HCT116 (cell line): ENCODE measurements around the gene CLDN9. TPM values are rescaled to one million over a fixed set of nuclear protein-coding genes. Genes with fewer than 3 reads are reported as not detected.

ENCODE experiments used
- ATAC-seq: fragments of 200-7000 bp; cut with Tn5 transposase; 2 replicates; pipeline ENCODE4 v1.9.1; 2020; ENCODE audit warnings: mild to moderate bottlenecking, moderate library complexity
- BruUV-seq: library from RNA; stranded (reverse); fragments of 400-500 nt; replicated peaks from 2 replicates; lab custom pipeline; 2021; lab: Mats Ljungman, UMichigan
- CTCF ChIA-PET: fragments of 300-600 bp; sonication (Branson Sonifier 250); formaldehyde crosslinking; loops from one replicate; lab custom pipeline; 2021; ENCODE audit warnings: antibody characterized with exemption; lab: Charles Lee
- POLR2A ChIA-PET: fragments of 300-600, 350-600 bp; sonication (Branson Sonifier 250); formaldehyde crosslinking; loops from one replicate; lab custom pipeline; 2021; ENCODE audit warnings: antibody characterized with exemption; lab: Charles Lee
- RAD21 ChIA-PET, 2 experiments: fragments of 300-600 bp; sonication (Branson Sonifier 250); formaldehyde crosslinking; loops; one replicate each; lab custom pipeline; 2023; ENCODE audit warnings: low total read pairs in 2 of 2; ENCODE audit not compliant: uncharacterized antibody in 2 of 2, unreplicated experiment in 2 of 2, low non-redundant PET in 1 of 2; lab: Charles Lee
- DNase-seq: peaks from one replicate; pipeline ENCODE4 v3.0.0-alpha.2; 2010; ENCODE audit warnings: low read depth, low spot score
- H2AFZ ChIP-seq: fragments of 200-600 bp; shearing (Covaris generic), sonication (generic); 2 replicates; pipeline ENCODE4 v1.6.1; 2017; ENCODE audit warnings: low read depth, mixed run types, mixed read lengths, antibody characterized with exemption, low read length; ENCODE audit not compliant: poor library complexity, severe bottlenecking
- H3K27ac ChIP-seq: 2 replicates; pipeline ENCODE4 v1.5.1; 2012; ENCODE audit warnings: low read depth, low read length
- H3K27me3 ChIP-seq: fragments of 200-600 bp; sonication (generic); 2 replicates; pipeline ENCODE4 v1.6.1; 2016; ENCODE audit warnings: mixed run types, low read length, mixed read lengths; ENCODE audit not compliant: insufficient read depth
- H3K36me3 ChIP-seq, 2 experiments: fragments of 200-500 bp in 1 of 2; fragments of 200-600 bp in 1 of 2; sonication (Bioruptor generic) in 1 of 2; sonication (generic) in 1 of 2; 2 replicates each; pipeline versions ENCODE4 v1.5.1 to v1.6.1; 2014 to 2016; ENCODE audit warnings: low read length in 2 of 2, inconsistent platforms in 1 of 2, mixed read lengths in 1 of 2, mixed run types in 1 of 2; ENCODE audit not compliant: insufficient read depth in 2 of 2, control insufficient read depth in 1 of 2
- H3K4me1 ChIP-seq, 2 experiments: fragments of 200-600 bp in 1 of 2; sonication (generic) in 1 of 2; 2 replicates each; pipeline versions ENCODE4 v1.5.1 to v1.6.1; 2012 to 2017; ENCODE audit warnings: low read length in 2 of 2, inconsistent platforms in 1 of 2, mild to moderate bottlenecking in 1 of 2, mixed read lengths in 1 of 2, mixed run types in 1 of 2, moderate library complexity in 1 of 2; ENCODE audit not compliant: insufficient read depth in 2 of 2, control insufficient read depth in 1 of 2
- H3K4me2 ChIP-seq: fragments of 200-600 bp; sonication (generic); 2 replicates; pipeline ENCODE4 v1.6.1; 2017; ENCODE audit warnings: mixed run types, low read length, mixed read lengths
- H3K4me3 ChIP-seq, 2 experiments: fragments of 200-600 bp in 1 of 2; sonication (generic) in 1 of 2; replicated peaks in 1 of 2; 2 replicates each; pipeline ENCODE4 v1.5.1; 2011 to 2016; ENCODE audit warnings: low read length in 2 of 2, control low read depth in 1 of 2, low read depth in 1 of 2, mild to moderate bottlenecking in 1 of 2, mixed read lengths in 1 of 2, mixed run types in 1 of 2
- H3K79me2 ChIP-seq: fragments of 200-600 bp; sonication (generic); 2 replicates; pipeline ENCODE4 v1.6.1; 2017; ENCODE audit warnings: mild to moderate bottlenecking, mixed run types, low read length, moderate library complexity, mixed read lengths; ENCODE audit not compliant: insufficient read depth
- H3K9ac ChIP-seq: fragments of 200-600 bp; sonication (generic); 2 replicates; pipeline ENCODE4 v1.6.1; 2016; ENCODE audit warnings: low read length, mixed read lengths
- H3K9me2 ChIP-seq: fragments of 200-600 bp; sonication (generic), shearing (Covaris generic); 2 replicates; pipeline ENCODE4 v1.6.1; 2017; ENCODE audit warnings: mixed run types, mild to moderate bottlenecking, moderate library complexity; ENCODE audit not compliant: insufficient read depth
- H3K9me3 ChIP-seq, 2 experiments: fragments of 200-500 bp in 1 of 2; fragments of 200-600 bp in 1 of 2; sonication (Bioruptor generic) in 1 of 2; sonication (generic) in 1 of 2; 2 replicates each; pipeline ENCODE4 v1.6.1; 2014 to 2017; ENCODE audit warnings: low read length in 2 of 2, mixed read lengths in 2 of 2, inconsistent platforms in 1 of 2, low read depth in 1 of 2, mild to moderate bottlenecking in 1 of 2, mixed run types in 1 of 2, moderate library complexity in 1 of 2; ENCODE audit not compliant: control insufficient read depth in 1 of 2, insufficient read depth in 1 of 2
- H4K20me1 ChIP-seq: fragments of 200-600 bp; sonication (generic), shearing (Covaris generic); 2 replicates; pipeline ENCODE4 v1.6.1; 2017; ENCODE audit warnings: mixed run types, mild to moderate bottlenecking, moderate library complexity; ENCODE audit not compliant: insufficient read depth
- ELF1 ChIP-seq: IDR thresholded peaks from 2 replicates; pipeline ENCODE4 v1.6.1; 2012; ENCODE audit warnings: low read depth, borderline replicate concordance
- EZH2 ChIP-seq: fragments of 200-600 bp; sonication (generic); IDR thresholded peaks from 2 replicates; pipeline ENCODE4 v1.6.1; 2017; ENCODE audit warnings: antibody characterized with exemption, mixed run types
- JUND ChIP-seq: IDR thresholded peaks from 2 replicates; pipeline ENCODE4 v1.6.1; 2012
- POLR2AphosphoS5 ChIP-seq: IDR thresholded peaks from 2 replicates; pipeline ENCODE4 v1.6.1; 2011; ENCODE audit warnings: mild to moderate bottlenecking, low read depth, low read length, moderate library complexity
- RAD21 ChIP-seq: IDR thresholded peaks from 2 replicates; pipeline ENCODE4 v1.6.1; 2012; ENCODE audit warnings: low read depth, mild to moderate bottlenecking
- SIN3A ChIP-seq: IDR thresholded peaks from 2 replicates; pipeline ENCODE4 v1.6.1; 2012; ENCODE audit warnings: low read depth
- SP1 ChIP-seq: IDR thresholded peaks from 2 replicates; pipeline ENCODE4 v1.6.1; 2012; ENCODE audit warnings: low read depth
- SRF ChIP-seq: IDR thresholded peaks from 2 replicates; pipeline ENCODE4 v1.6.1; 2012; ENCODE audit warnings: low read depth
- YY1 ChIP-seq: IDR thresholded peaks from 2 replicates; pipeline ENCODE4 v1.6.1; 2011; ENCODE audit warnings: low read length, low read depth, moderate library complexity, mild to moderate bottlenecking; ENCODE audit not compliant: insufficient replicate concordance; ENCODE audit errors: extremely low read depth
- ZFX ChIP-seq: fragments of 450-650 bp; IDR thresholded peaks from 2 replicates; pipeline ENCODE4 v1.6.1; 2017
- ZNF274 ChIP-seq: fragments of 200-500 bp; sonication (Bioruptor generic); IDR thresholded peaks from 2 replicates; pipeline ENCODE4 v1.6.1; 2014; ENCODE audit warnings: mild to moderate bottlenecking, low read depth, low read length, inconsistent platforms
- intact Hi-C: fragments of 100-400 bp; cut with micrococcal nuclease; formaldehyde crosslinking; loops from 2 replicates; pipeline ENCODE4 v1.10.0; 2022
- total RNA-seq: library from RNA; stranded (reverse); gene quantifications from one replicate; pipeline ENCODE4 v1.2.1, GENCODE V29; 2021; ENCODE audit not compliant: unreplicated experiment
- TF ChIP-seq, protein P1 (sequence below): IDR thresholded peaks from 2 replicates; pipeline ENCODE4 v1.6.1; 2011; ENCODE audit warnings: mild to moderate bottlenecking, low read length, moderate library complexity; ENCODE audit not compliant: insufficient replicate concordance; ENCODE audit errors: extremely low read depth
- TF ChIP-seq, protein P2 (sequence below), 3 experiments: fragments of 200-600 bp in 1 of 3; sonication (generic) in 1 of 3; IDR thresholded peaks in 2 of 3; conservative IDR thresholded peaks in 1 of 3; 2 replicates each; pipeline ENCODE4 v1.5.1; 2012 to 2017; ENCODE audit warnings: low read depth in 2 of 3, low read length in 2 of 3, antibody characterized with exemption in 1 of 3, borderline replicate concordance in 1 of 3, control low read depth in 1 of 3, mild to moderate bottlenecking in 1 of 3, mixed read lengths in 1 of 3, mixed run types in 1 of 3, moderate library complexity in 1 of 3; ENCODE audit not compliant: insufficient read depth in 1 of 3
- TF ChIP-seq, protein P3 (sequence below): IDR thresholded peaks from 2 replicates; pipeline ENCODE4 v1.6.1; 2012; ENCODE audit warnings: low read depth

The CLDN9 gene
- total RNA-seq, 1 experiment from 2014 or later, result 0.76 TPM

DNA sequence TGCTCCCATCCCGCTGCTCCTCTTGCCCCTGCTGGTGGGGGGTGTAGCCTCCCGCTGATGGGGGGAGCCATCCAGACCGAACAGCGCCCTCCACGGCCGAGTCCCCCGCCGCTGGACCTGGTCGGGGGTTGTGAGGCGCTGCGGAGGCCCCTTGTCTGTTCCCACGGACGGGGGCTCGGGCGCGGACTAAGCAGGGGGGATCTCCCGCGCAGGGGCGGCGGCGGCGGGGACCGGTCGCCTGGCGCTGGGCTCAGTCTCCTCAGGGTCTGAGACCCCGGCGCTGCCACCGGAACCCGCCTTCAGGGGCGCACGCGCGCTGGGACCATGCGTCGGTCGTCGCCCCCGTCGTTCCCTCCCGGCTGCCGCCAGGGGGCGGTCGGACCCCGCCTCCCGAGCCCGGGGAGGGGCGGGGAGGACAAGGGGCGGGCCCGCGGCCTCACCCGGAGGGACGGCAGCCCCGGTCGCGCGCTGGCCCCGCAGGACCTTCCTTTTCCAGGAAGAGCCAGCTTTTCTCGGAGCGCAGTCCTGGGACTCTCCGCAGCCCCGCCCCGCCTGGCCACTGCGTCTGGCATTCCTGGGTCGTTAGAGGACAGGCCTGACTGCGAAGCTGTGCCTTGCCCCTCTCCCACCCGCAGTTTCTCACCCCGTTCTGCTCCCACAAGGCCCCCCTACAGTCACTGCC, 46.5 kb downstream of the CLDN9 start (continued):
- TF ChIP-seq, protein P1, sequence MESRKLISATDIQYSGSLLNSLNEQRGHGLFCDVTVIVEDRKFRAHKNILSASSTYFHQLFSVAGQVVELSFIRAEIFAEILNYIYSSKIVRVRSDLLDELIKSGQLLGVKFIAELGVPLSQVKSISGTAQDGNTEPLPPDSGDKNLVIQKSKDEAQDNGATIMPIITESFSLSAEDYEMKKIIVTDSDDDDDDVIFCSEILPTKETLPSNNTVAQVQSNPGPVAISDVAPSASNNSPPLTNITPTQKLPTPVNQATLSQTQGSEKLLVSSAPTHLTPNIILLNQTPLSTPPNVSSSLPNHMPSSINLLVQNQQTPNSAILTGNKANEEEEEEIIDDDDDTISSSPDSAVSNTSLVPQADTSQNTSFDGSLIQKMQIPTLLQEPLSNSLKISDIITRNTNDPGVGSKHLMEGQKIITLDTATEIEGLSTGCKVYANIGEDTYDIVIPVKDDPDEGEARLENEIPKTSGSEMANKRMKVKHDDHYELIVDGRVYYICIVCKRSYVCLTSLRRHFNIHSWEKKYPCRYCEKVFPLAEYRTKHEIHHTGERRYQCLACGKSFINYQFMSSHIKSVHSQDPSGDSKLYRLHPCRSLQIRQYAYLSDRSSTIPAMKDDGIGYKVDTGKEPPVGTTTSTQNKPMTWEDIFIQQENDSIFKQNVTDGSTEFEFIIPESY, result peak; percentile 18
- TF ChIP-seq, all 23 proteins: peak for 8

DNA sequence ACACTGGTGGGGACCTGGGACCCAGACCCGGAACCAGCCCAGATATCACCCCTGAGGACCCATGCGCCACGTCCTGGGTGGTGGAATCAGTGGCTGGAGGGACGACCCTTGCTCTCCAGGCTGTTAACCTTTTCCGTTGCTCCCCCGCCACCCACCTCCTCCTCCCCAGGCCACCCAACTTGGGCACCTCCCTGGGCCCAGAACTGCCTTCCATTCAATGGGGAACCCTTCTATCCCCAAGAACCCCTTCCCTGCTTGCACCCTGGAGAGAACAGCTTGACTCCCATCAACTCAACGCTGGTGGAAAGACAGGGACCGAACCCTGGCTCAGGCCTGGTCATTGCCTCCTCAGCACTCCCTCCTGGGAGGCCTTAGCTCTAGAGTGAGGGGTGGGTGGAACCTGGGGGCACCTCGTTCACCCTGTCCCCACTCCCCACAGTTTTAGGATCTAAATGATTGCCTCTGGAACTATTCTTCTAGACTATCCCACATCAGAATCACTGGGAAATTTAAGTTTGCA, 47.1 kb downstream of the CLDN9 start:
- BruUV-seq, result TSS peak; percentile 64

More for the DNA sequence above, 47.1 kb downstream of the CLDN9 start:
- H3K27ac ChIP-seq, result peak overlapping the region; percentile 84
- H3K4me1 ChIP-seq, result peaks cover 0 to 22% of the 10 kb centered on the region in 2 experiments; a peak in 3 of 4 replicates
- intact Hi-C loops, result loop anchor here (2.0 to 10.0 kb wide), 2 partner anchors 69 to 115 kb away; no protein-coding TSS in a partner anchor
- ChIA-PET POLR2A (interaction anchor here (1.4 to 1.7 kb wide), 2 partner anchors 12 to 69 kb away, joined by 6 read pairs; no protein-coding TSS in a partner anchor), CTCF (interaction anchor here (1.1 to 2.5 kb wide), 7 partner anchors 11 to 112 kb away, joined by 5 to 16 read pairs (median 9); no protein-coding TSS in a partner anchor), RAD21 (no interaction called here)
- no peaks in the 10 kb centered on the region for H4K20me1 ChIP-seq
- H3K36me3 ChIP-seq, result no peaks in the 10 kb centered on the region
- no peaks in the 10 kb centered on the region for H3K9me3 ChIP-seq
- H3K4me3 ChIP-seq, result peak overlapping the region; percentile 81 to 87
- no peak overlapping the region for H2AFZ ChIP-seq
- no peaks in the 10 kb centered on the region for H3K27me3 ChIP-seq
- peak overlapping the region; percentile 95 for H3K9ac ChIP-seq
- DNase-seq, result no peak
- no peaks in the 10 kb centered on the region for H3K9me2 ChIP-seq
- ATAC-seq, result no peak
- TF ChIP-seq ZFX, result no peak
- TF ChIP-seq POLR2AphosphoS5, result no peak
- TF ChIP-seq SIN3A, result no peak
- no peak for TF ChIP-seq ELF1
- no peak for TF ChIP-seq EZH2
- no peak for TF ChIP-seq RAD21
- no peak for TF ChIP-seq JUND
- TF ChIP-seq YY1, result no peak
- TF ChIP-seq ZNF274, result no peak
- TF ChIP-seq, protein P2, sequence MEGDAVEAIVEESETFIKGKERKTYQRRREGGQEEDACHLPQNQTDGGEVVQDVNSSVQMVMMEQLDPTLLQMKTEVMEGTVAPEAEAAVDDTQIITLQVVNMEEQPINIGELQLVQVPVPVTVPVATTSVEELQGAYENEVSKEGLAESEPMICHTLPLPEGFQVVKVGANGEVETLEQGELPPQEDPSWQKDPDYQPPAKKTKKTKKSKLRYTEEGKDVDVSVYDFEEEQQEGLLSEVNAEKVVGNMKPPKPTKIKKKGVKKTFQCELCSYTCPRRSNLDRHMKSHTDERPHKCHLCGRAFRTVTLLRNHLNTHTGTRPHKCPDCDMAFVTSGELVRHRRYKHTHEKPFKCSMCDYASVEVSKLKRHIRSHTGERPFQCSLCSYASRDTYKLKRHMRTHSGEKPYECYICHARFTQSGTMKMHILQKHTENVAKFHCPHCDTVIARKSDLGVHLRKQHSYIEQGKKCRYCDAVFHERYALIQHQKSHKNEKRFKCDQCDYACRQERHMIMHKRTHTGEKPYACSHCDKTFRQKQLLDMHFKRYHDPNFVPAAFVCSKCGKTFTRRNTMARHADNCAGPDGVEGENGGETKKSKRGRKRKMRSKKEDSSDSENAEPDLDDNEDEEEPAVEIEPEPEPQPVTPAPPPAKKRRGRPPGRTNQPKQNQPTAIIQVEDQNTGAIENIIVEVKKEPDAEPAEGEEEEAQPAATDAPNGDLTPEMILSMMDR (IDR thresholded peaks at IDR 0.05 in 2 of 3, conservative IDR thresholded peaks at IDR 0.05 in 1 of 3; ENCODE audit: borderline replicate concordance in 1 of 3, insufficient read depth in 1 of 3, low read depth in 2 of 3, low read length in 2 of 3), result no peak
- TF ChIP-seq SRF, result no peak
- TF ChIP-seq, protein P3, sequence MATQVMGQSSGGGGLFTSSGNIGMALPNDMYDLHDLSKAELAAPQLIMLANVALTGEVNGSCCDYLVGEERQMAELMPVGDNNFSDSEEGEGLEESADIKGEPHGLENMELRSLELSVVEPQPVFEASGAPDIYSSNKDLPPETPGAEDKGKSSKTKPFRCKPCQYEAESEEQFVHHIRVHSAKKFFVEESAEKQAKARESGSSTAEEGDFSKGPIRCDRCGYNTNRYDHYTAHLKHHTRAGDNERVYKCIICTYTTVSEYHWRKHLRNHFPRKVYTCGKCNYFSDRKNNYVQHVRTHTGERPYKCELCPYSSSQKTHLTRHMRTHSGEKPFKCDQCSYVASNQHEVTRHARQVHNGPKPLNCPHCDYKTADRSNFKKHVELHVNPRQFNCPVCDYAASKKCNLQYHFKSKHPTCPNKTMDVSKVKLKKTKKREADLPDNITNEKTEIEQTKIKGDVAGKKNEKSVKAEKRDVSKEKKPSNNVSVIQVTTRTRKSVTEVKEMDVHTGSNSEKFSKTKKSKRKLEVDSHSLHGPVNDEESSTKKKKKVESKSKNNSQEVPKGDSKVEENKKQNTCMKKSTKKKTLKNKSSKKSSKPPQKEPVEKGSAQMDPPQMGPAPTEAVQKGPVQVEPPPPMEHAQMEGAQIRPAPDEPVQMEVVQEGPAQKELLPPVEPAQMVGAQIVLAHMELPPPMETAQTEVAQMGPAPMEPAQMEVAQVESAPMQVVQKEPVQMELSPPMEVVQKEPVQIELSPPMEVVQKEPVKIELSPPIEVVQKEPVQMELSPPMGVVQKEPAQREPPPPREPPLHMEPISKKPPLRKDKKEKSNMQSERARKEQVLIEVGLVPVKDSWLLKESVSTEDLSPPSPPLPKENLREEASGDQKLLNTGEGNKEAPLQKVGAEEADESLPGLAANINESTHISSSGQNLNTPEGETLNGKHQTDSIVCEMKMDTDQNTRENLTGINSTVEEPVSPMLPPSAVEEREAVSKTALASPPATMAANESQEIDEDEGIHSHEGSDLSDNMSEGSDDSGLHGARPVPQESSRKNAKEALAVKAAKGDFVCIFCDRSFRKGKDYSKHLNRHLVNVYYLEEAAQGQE, result no peak
- TF ChIP-seq SP1, result no peak
- no peaks in the 10 kb centered on the region for H3K79me2 ChIP-seq
- peak overlapping the region; percentile 95 for H3K4me2 ChIP-seq
